GM19351 (cell line): ENCODE measurements around the gene IGDCC3.
"Not testable (repeated sequence)": the region's sequence is repeated elsewhere in the genome, so short reads cannot be mapped to it uniquely, and the experiment has no call there.

Experiments used
- ATAC-seq: cut with Tn5 transposase; IDR thresholded peaks from one replicate; pipeline ENCODE4 v1.9.1; 2021; ENCODE audit warnings: mild to moderate bottlenecking, moderate library complexity; ENCODE audit not compliant: unreplicated experiment

Gene IGDCC3

GRCh38 chr15:65371976-65372786 lies 5.6 kb downstream of the IGDCC3 start:
- no peak for ATAC-seq

- no peak for ATAC-seq
Measured at GRCh38 chr15:65370885-65371284, 6.9 kb downstream of the IGDCC3 start.

GRCh38 chr15:65369651-65370050 lies 8.2 kb downstream of the IGDCC3 start:
- no peak for ATAC-seq

GRCh38 chr15:65369212-65369547 lies 8.6 kb downstream of the IGDCC3 start:
- ATAC-seq, result no peak

GRCh38 chr15:65368302-65369211 lies 9.2 kb downstream of the IGDCC3 start:
- ATAC-seq, result no peak

GRCh38 chr15:65366122-65366892 lies 11.5 kb downstream of the IGDCC3 start:
- no peak for ATAC-seq

- no peak for ATAC-seq
Measured at GRCh38 chr15:65365229-65365628, 12.6 kb downstream of the IGDCC3 start.

- ATAC-seq, result no peak
Measured at GRCh38 chr15:65363766-65364165, 14.0 kb downstream of the IGDCC3 start.

- no peak for ATAC-seq
Measured at GRCh38 chr15:65363306-65363705, 14.5 kb downstream of the IGDCC3 start.

GRCh38 chr15:65362491-65362890 lies 15.3 kb downstream of the IGDCC3 start:
- ATAC-seq, result no peak

GRCh38 chr15:65361708-65362459 lies 15.9 kb downstream of the IGDCC3 start:
- ATAC-seq, result no peak

- no peak for ATAC-seq
Measured at GRCh38 chr15:65360506-65360905, 17.3 kb downstream of the IGDCC3 start.

- ATAC-seq, result no peak
Measured at GRCh38 chr15:65355988-65356353, 21.8 kb downstream of the IGDCC3 start.

- no peak for ATAC-seq
Measured at GRCh38 chr15:65355173-65355987, 22.4 kb downstream of the IGDCC3 start.

- no peak for ATAC-seq
Measured at GRCh38 chr15:65354835-65355172, 23.0 kb downstream of the IGDCC3 start.

- ATAC-seq, result not testable (repeated sequence)
Measured at GRCh38 chr15:65351972-65352371, 25.8 kb downstream of the IGDCC3 start.

- no peak for ATAC-seq
Measured at GRCh38 chr15:65349338-65349737, 28.5 kb downstream of the IGDCC3 start.

- ATAC-seq, result not testable (repeated sequence)
Measured at GRCh38 chr15:65347756-65348155, 30.0 kb downstream of the IGDCC3 start.

- ATAC-seq, result no peak
Measured at GRCh38 chr15:65346856-65347598, 30.8 kb downstream of the IGDCC3 start.
